K562 (cell line): ENCODE data around the gene KPNA1. TPM values are rescaled to one million over a fixed set of nuclear protein-coding genes. Genes with fewer than 3 reads are reported as not detected.

Source experiments
- CXXC5 ChIP-seq: fragments of 250-450 bp; sonication (Bioruptor Pico); IDR thresholded peaks from 2 replicates; pipeline ENCODE4 v1.8.0; 2022; ENCODE audit warnings: inconsistent platforms, mild to moderate bottlenecking, moderate library complexity
- ELF2 ChIP-seq: fragments of 250-450 bp; sonication (Bioruptor Pico); IDR thresholded peaks from 2 replicates; pipeline ENCODE4 v1.5.0; 2021; ENCODE audit warnings: mild to moderate bottlenecking
- KDM1A ChIP-seq, 2 experiments: fragments of 450-650 bp; IDR thresholded peaks; 2 replicates each; pipeline ENCODE4 v1.6.1; 2016; ENCODE audit warnings: mild to moderate bottlenecking in 2 of 2
- MCM3 ChIP-seq: fragments of 450-650 bp; IDR thresholded peaks from 2 replicates; pipeline ENCODE4 v1.6.1; 2016
- NFE2 ChIP-seq: IDR thresholded peaks from 2 replicates; pipeline ENCODE4 v1.6.1; 2014; ENCODE audit warnings: antibody characterized with exemption, low read depth
- PHF8 ChIP-seq: fragments of 200-600 bp; sonication (generic); IDR thresholded peaks from 2 replicates; pipeline ENCODE4 v1.6.1; 2012; ENCODE audit warnings: mixed run types, mild to moderate bottlenecking, inconsistent platforms, low read length, moderate library complexity, borderline replicate concordance
- PPARD ChIP-seq: fragments of 250-450 bp; sonication (Bioruptor Pico); IDR thresholded peaks from 2 replicates; pipeline ENCODE4 v1.8.0; 2022; ENCODE audit warnings: inconsistent platforms, mild to moderate bottlenecking, moderate library complexity
- RBM39 ChIP-seq: fragments of 200-400 bp; formaldehyde crosslinking; optimal IDR thresholded peaks from 2 replicates; pipeline ENCODE3; 2018; ENCODE audit warnings: low read depth, low read length
- SLC30A9 ChIP-seq: fragments of 250-450 bp; sonication (Bioruptor Pico); IDR thresholded peaks from 2 replicates; pipeline ENCODE4 v1.8.0; 2022; ENCODE audit warnings: mild to moderate bottlenecking, moderate library complexity
- SUPT5H ChIP-seq: fragments of 450-650 bp; IDR thresholded peaks from 2 replicates; pipeline ENCODE4 v1.6.1; 2016
- ZNF143 ChIP-seq: sonication (generic); formaldehyde crosslinking; IDR thresholded peaks from 2 replicates; pipeline ENCODE4 v1.9.0; 2022; ENCODE audit warnings: mild to moderate bottlenecking, missing genetic modification reagents
- ZNF699 ChIP-seq: fragments of 250-450 bp; sonication (Bioruptor Pico); IDR thresholded peaks from 2 replicates; pipeline ENCODE4 v1.8.0; 2021; ENCODE audit warnings: mild to moderate bottlenecking, moderate library complexity; ENCODE audit not compliant: insufficient replicate concordance
- polyA plus RNA-seq, 8 experiments: library from polyadenylated mRNA; depleted of rRNA in 4 of 8; stranded (reverse) in 5 of 8; unstranded in 3 of 8; fragments of >200 nt; fragmentation: Nextera tagmentation in 2 of 8; fragmentation: Illumina TruSeq in 1 of 8; extraction: Ambion mirVana in 2 of 8; extraction: Trizol in 1 of 8; gene quantifications; 2 replicates each; pipeline versions ENCODE4 v1.2.1 to v1.2.3, GENCODE V29; 2011 to 2014; ENCODE audit warnings: inconsistent platforms in 1 of 8, missing spikeins in 1 of 8
- total RNA-seq, 7 experiments: library from RNA; depleted of rRNA in 6 of 7; stranded (reverse); fragments of >200 nt in 6 of 7; fragmentation: Illumina TruSeq in 2 of 7; extraction: Trizol in 2 of 7; gene quantifications; 2 replicates each; pipeline versions ENCODE4 v1.2.1 to v1.2.3, GENCODE V29; 2011 to 2021; ENCODE audit warnings: low replicate concordance in 1 of 7
- TF ChIP-seq, protein P1 (sequence below): fragments of 450-650 bp; IDR thresholded peaks from 2 replicates; pipeline ENCODE4 v1.6.1; 2014; ENCODE audit warnings: low read depth, mild to moderate bottlenecking, moderate library complexity, borderline replicate concordance
- TF ChIP-seq, protein P2 (sequence below), 2 experiments: fragments of 200-800 bp in 1 of 2; sonication (Bioruptor generic) in 1 of 2; sonication (generic) in 1 of 2; formaldehyde crosslinking in 1 of 2; IDR thresholded peaks in 1 of 2; conservative IDR thresholded peaks in 1 of 2; 2 replicates each; pipeline versions ENCODE4 v1.5.0 to v1.6.1; 2016 to 2020; ENCODE audit warnings: missing compliant biosample characterization in 1 of 2, missing genetic modification characterization in 1 of 2, missing genetic modification reagents in 1 of 2
- TF ChIP-seq, protein P3 (sequence below), 2 experiments: fragments of 450-650 bp in 1 of 2; sonication (generic) in 1 of 2; formaldehyde crosslinking in 1 of 2; IDR thresholded peaks; 2 replicates each; pipeline versions ENCODE4 v1.7.1 to v1.9.0; 2016 to 2022; ENCODE audit warnings: inconsistent platforms in 1 of 2, mild to moderate bottlenecking in 1 of 2, missing genetic modification reagents in 1 of 2

KPNA1 gene
- total and polyA plus RNA-seq, 9 of the 15 experiments (the other 6 are each of a cell fraction or from before 2014, with no cell fraction given) = 9.3 to 53.8 (median 33.5) TPM

DNA sequence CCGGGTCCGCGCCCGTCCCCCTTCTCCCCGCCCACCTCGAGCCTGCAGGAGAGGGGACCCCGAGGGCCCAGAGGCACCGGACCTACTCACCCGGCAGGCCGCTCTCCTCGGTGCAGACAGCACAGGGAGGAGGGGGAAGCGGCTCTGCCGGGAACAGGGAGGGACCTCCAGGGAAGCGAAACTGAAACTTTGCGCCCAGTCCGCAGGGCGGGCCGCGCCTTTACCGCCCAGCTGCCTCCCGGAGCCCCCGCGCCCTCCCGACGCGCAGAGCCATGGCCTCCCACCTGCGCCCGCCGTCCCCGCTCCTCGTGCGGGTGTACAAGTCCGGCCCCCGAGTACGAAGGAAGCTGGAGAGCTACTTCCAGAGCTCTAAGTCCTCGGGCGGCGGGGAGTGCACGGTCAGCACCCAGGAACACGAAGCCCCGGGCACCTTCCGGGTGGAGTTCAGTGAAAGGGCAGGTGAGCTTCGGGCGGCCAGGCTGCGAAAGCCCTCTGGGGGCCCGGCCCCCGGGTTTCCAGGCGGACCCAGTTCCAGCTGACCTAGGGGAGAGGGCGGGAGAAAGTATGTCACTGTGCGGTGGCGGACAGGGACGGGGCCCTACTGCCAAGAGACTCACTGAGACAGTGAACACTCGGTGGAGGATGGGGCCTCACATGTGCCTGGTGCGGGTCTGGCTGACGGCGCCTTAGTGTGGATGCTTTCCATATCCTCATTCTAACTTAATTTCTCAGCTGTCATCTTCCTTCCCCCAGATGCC lies 49.6 kb upstream of the KPNA1 start, which contains the start of the genes DTX3L and PARP9 (continued):
- TF ChIP-seq, protein P1, sequence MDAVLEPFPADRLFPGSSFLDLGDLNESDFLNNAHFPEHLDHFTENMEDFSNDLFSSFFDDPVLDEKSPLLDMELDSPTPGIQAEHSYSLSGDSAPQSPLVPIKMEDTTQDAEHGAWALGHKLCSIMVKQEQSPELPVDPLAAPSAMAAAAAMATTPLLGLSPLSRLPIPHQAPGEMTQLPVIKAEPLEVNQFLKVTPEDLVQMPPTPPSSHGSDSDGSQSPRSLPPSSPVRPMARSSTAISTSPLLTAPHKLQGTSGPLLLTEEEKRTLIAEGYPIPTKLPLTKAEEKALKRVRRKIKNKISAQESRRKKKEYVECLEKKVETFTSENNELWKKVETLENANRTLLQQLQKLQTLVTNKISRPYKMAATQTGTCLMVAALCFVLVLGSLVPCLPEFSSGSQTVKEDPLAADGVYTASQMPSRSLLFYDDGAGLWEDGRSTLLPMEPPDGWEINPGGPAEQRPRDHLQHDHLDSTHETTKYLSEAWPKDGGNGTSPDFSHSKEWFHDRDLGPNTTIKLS = no peak; the same call in 1 of the 2 replicates
- TF ChIP-seq ELF2 (CRISPR knock-in tag) = no peak
- peak; percentile 57; the same call in 1 of the 2 replicates for TF ChIP-seq CXXC5
- TF ChIP-seq PPARD (CRISPR knock-in tag) = no peak
- TF ChIP-seq KDM1A (IDR thresholded peaks at IDR 0.05) = no peak
- no peak for TF ChIP-seq RBM39
- peak; percentile 78; the same call in 1 of the 2 replicates for TF ChIP-seq PHF8
- 0 out of 2 replicates have a peak, but pooled peaks have one; percentile 54 for TF ChIP-seq SUPT5H
- TF ChIP-seq, protein P2, sequence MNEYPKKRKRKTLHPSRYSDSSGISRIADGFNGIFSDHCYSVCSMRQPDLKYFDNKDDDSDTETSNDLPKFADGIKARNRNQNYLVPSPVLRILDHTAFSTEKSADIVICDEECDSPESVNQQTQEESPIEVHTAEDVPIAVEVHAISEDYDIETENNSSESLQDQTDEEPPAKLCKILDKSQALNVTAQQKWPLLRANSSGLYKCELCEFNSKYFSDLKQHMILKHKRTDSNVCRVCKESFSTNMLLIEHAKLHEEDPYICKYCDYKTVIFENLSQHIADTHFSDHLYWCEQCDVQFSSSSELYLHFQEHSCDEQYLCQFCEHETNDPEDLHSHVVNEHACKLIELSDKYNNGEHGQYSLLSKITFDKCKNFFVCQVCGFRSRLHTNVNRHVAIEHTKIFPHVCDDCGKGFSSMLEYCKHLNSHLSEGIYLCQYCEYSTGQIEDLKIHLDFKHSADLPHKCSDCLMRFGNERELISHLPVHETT (CRISPR knock-in tag; conservative IDR thresholded peaks at IDR 0.05 in 1 of 2, IDR thresholded peaks at IDR 0.05 in 1 of 2) = no peak
- no peak for TF ChIP-seq MCM3
- TF ChIP-seq, protein P3, sequence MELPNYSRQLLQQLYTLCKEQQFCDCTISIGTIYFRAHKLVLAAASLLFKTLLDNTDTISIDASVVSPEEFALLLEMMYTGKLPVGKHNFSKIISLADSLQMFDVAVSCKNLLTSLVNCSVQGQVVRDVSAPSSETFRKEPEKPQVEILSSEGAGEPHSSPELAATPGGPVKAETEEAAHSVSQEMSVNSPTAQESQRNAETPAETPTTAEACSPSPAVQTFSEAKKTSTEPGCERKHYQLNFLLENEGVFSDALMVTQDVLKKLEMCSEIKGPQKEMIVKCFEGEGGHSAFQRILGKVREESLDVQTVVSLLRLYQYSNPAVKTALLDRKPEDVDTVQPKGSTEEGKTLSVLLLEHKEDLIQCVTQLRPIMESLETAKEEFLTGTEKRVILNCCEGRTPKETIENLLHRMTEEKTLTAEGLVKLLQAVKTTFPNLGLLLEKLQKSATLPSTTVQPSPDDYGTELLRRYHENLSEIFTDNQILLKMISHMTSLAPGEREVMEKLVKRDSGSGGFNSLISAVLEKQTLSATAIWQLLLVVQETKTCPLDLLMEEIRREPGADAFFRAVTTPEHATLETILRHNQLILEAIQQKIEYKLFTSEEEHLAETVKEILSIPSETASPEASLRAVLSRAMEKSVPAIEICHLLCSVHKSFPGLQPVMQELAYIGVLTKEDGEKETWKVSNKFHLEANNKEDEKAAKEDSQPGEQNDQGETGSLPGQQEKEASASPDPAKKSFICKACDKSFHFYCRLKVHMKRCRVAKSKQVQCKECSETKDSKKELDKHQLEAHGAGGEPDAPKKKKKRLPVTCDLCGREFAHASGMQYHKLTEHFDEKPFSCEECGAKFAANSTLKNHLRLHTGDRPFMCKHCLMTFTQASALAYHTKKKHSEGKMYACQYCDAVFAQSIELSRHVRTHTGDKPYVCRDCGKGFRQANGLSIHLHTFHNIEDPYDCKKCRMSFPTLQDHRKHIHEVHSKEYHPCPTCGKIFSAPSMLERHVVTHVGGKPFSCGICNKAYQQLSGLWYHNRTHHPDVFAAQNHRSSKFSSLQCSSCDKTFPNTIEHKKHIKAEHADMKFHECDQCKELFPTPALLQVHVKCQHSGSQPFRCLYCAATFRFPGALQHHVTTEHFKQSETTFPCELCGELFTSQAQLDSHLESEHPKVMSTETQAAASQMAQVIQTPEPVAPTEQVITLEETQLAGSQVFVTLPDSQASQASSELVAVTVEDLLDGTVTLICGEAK (IDR thresholded peaks at IDR 0.05) = peak; percentile 48; the same call in 1 of the 2 replicates
- TF ChIP-seq, protein P3 (CRISPR knock-in tag; IDR thresholded peaks at IDR 0.05) = no peak
- no peak for TF ChIP-seq NFE2
- no peak for TF ChIP-seq ZNF699
- TF ChIP-seq SLC30A9 = no peak
- TF ChIP-seq ZNF143 (CRISPR knock-in tag) = no peak
